ENCODE measurements around the gene SNAPC2. TPM values are rescaled to one million over a fixed set of nuclear protein-coding genes. Genes with fewer than 3 reads are reported as not detected.

SNAPC2 gene
- total and polyA plus RNA-seq, 2 of the 13 experiments (the other 11 are each of a cell fraction or from before 2014, with no cell fraction given), result 10.2 to 12.7 TPM

DNA sequence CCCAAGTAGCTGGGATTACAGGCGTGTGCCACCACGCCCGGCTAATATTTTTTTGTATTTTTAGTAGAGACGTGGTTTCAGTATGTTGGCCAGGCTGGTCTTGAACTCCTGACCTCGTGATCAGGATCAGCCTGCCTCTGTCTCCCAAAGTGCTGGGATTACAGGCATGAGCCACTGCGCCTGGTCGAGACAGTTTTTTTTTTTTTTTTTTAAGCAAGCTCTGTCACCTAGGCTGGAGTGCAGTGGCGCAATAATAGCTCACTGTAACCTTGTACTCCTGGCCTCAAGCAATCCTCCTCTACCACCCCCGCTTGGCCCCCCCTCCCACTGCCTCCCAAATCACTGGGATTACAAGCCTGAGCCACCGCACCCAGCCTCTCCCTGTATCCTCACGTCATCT, 22.8 kb upstream of the SNAPC2 start (continued):
- TF ChIP-seq, protein P1, sequence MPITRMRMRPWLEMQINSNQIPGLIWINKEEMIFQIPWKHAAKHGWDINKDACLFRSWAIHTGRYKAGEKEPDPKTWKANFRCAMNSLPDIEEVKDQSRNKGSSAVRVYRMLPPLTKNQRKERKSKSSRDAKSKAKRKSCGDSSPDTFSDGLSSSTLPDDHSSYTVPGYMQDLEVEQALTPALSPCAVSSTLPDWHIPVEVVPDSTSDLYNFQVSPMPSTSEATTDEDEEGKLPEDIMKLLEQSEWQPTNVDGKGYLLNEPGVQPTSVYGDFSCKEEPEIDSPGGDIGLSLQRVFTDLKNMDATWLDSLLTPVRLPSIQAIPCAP (CRISPR knock-in tag; IDR thresholded peaks at IDR 0.05; ENCODE audit: low read depth), result no peak
- TF ChIP-seq ZBTB7A (CRISPR knock-in tag; IDR thresholded peaks at IDR 0.05) (no peak), DR1 (CRISPR knock-in tag; IDR thresholded peaks at IDR 0.05) (no peak), ZNF251 (CRISPR knock-in tag; IDR thresholded peaks at IDR 0.05) (no peak), NR2F2 (IDR thresholded peaks at IDR 0.05; ENCODE audit: borderline replicate concordance, low read depth) (peak; percentile 53; the same call in 1 of the 2 replicates), NR0B2 (CRISPR knock-in tag; IDR thresholded peaks at IDR 0.05) (no peak), PAX8 (CRISPR knock-in tag; IDR thresholded peaks at IDR 0.05; ENCODE audit: borderline replicate concordance) (no peak), SP2 (CRISPR knock-in tag; IDR thresholded peaks at IDR 0.05) (no peak), ZNF839 (CRISPR knock-in tag; IDR thresholded peaks at IDR 0.05; ENCODE audit: borderline replicate concordance) (no peak), RXRB (CRISPR knock-in tag; IDR thresholded peaks at IDR 0.05; ENCODE audit: borderline replicate concordance) (peak; percentile 61; the same call in 1 of the 2 replicates), KDM5B (CRISPR knock-in tag; IDR thresholded peaks at IDR 0.05; ENCODE audit: borderline replicate concordance) (no peak), ZNF143 (CRISPR knock-in tag; IDR thresholded peaks at IDR 0.05) (no peak), ZSCAN9 (CRISPR knock-in tag; IDR thresholded peaks at IDR 0.05; ENCODE audit: borderline replicate concordance) (no peak), ZNF33A (CRISPR knock-in tag; IDR thresholded peaks at IDR 0.05; ENCODE audit: borderline replicate concordance) (0 out of 2 replicates have a peak, but pooled peaks have one; percentile 52), AKAP8 (CRISPR knock-in tag; IDR thresholded peaks at IDR 0.05) (peak; percentile 72; the same call in 1 of the 2 replicates), ZNF740 (CRISPR knock-in tag; IDR thresholded peaks at IDR 0.05) (no peak), ZNF383 (CRISPR knock-in tag; IDR thresholded peaks at IDR 0.05; ENCODE audit: borderline replicate concordance) (no peak), ARHGAP35 (CRISPR knock-in tag; IDR thresholded peaks at IDR 0.05; ENCODE audit: borderline replicate concordance) (no peak), ZNF468 (CRISPR knock-in tag; IDR thresholded peaks at IDR 0.05) (no peak), ZNF335 (CRISPR knock-in tag; IDR thresholded peaks at IDR 0.05) (no peak), ZKSCAN8 (CRISPR knock-in tag; IDR thresholded peaks at IDR 0.05; ENCODE audit: borderline replicate concordance) (peak; percentile 52; the same call in 1 of the 2 replicates), TGIF2 (CRISPR knock-in tag; IDR thresholded peaks at IDR 0.05) (0 out of 2 replicates have a peak, but pooled peaks have one; percentile 46), THYN1 (CRISPR knock-in tag; IDR thresholded peaks at IDR 0.05; ENCODE audit: borderline replicate concordance, low read depth) (no peak), RXRA (CRISPR knock-in tag; IDR thresholded peaks at IDR 0.05) (peak; percentile 54; the same call in 1 of the 2 replicates), KDM5A (IDR thresholded peaks at IDR 0.05; ENCODE audit: borderline replicate concordance, low read length) (no peak), GPN1 (CRISPR knock-in tag; IDR thresholded peaks at IDR 0.05; ENCODE audit: borderline replicate concordance) (no peak)
- TF ChIP-seq, protein P2, sequence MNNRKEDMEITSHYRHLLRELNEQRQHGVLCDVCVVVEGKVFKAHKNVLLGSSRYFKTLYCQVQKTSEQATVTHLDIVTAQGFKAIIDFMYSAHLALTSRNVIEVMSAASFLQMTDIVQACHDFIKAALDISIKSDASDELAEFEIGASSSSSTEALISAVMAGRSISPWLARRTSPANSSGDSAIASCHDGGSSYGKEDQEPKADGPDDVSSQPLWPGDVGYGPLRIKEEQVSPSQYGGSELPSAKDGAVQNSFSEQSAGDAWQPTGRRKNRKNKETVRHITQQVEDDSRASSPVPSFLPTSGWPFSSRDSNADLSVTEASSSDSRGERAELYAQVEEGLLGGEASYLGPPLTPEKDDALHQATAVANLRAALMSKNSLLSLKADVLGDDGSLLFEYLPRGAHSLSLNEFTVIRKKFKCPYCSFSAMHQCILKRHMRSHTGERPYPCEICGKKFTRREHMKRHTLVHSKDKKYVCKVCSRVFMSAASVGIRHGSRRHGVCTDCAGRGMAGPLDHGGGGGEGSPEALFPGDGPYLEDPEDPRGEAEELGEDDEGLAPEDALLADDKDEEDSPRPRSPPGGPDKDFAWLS (CRISPR knock-in tag; IDR thresholded peaks at IDR 0.05; ENCODE audit: borderline replicate concordance), result no peak
- TF ChIP-seq, protein P3, sequence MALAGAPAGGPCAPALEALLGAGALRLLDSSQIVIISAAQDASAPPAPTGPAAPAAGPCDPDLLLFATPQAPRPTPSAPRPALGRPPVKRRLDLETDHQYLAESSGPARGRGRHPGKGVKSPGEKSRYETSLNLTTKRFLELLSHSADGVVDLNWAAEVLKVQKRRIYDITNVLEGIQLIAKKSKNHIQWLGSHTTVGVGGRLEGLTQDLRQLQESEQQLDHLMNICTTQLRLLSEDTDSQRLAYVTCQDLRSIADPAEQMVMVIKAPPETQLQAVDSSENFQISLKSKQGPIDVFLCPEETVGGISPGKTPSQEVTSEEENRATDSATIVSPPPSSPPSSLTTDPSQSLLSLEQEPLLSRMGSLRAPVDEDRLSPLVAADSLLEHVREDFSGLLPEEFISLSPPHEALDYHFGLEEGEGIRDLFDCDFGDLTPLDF (CRISPR knock-in tag; IDR thresholded peaks at IDR 0.05), result no peak
